Esophagus squamous epithelium (tissue), 4 donors: ENCODE measurements around the gene HSD11B2.

Experiments
- CTCF ChIP-seq, 6 experiments: fragments of 450-650 bp in 4 of 6; fragments of 200-600 bp in 2 of 6; sonication (generic) in 2 of 6; IDR thresholded peaks; one replicate each; pipeline ENCODE4 v1.5.1; 2016 to 2019; ENCODE audit warnings: antibody characterized with exemption in 6 of 6, mild to moderate bottlenecking in 4 of 6, moderate library complexity in 4 of 6
- POLR2A ChIP-seq, 4 donors: fragments of 450-650 bp; IDR thresholded peaks; one replicate each; pipeline ENCODE4 v1.6.1; 2017; ENCODE audit warnings: antibody characterized with exemption in 4 of 4, mild to moderate bottlenecking in 4 of 4, moderate library complexity in 3 of 4

- TF ChIP-seq CTCF (IDR thresholded peaks at IDR 0.05) (peak; percentile 22 to 63 (median 50)), POLR2A (IDR thresholded peaks at IDR 0.05) (no peak)
These were observed 31.6 kb upstream of the HSD11B2 start for GRCh38 chr16:67399218-67399733.
